Colonic mucosa (tissue), 4 donors: Measurements from ENCODE around the gene TCERG1L. TPM values are rescaled to one million over a fixed set of nuclear protein-coding genes. Genes with fewer than 3 reads are reported as not detected.

Experiments used
- DNase-seq: peaks from one replicate; pipeline ENCODE4 v3.0.0-alpha.2; 2020
- H3K27ac ChIP-seq: fragments of 200-600 bp; one replicate; pipeline ENCODE4 v1.8.0; 2021
- H3K27me3 ChIP-seq: fragments of 200-600 bp; one replicate; pipeline ENCODE4 v1.8.0; 2021
- H3K36me3 ChIP-seq: fragments of 200-600 bp; one replicate; pipeline ENCODE4 v1.8.0; 2021
- H3K4me1 ChIP-seq: fragments of 200-600 bp; one replicate; pipeline ENCODE4 v1.8.0; 2021; ENCODE audit warnings: mild to moderate bottlenecking
- H3K4me3 ChIP-seq: fragments of 200-600 bp; one replicate; pipeline ENCODE4 v1.8.0; 2021
- H3K9ac ChIP-seq, 2 donors: one replicate each; pipeline ENCODE4 v1.7.0; 2013; ENCODE audit warnings: control low read depth in 2 of 2, low read depth in 2 of 2, low read length in 2 of 2
- H3K9me3 ChIP-seq: fragments of 200-600 bp; one replicate; pipeline ENCODE4 v1.8.0; 2021
- CTCF ChIP-seq: fragments of 200-600 bp; IDR thresholded peaks from one replicate; pipeline ENCODE4 v1.8.0; 2022; ENCODE audit warnings: antibody characterized with exemption, mild to moderate bottlenecking
- intact Hi-C: fragments of 100-400 bp; cut with DNase I; formaldehyde crosslinking; loops from one replicate; pipeline ENCODE4 v1.14.1; 2022
- total RNA-seq, 2 donors: library from RNA; stranded (reverse); fragmentation: NEBNext Ultra II Directional in 1 of 2; extraction: Animal tissue kit (Norgen Biotek cat#: 25700) in 1 of 2; gene quantifications; one replicate each; pipeline ENCODE4 v1.2.1, GENCODE V29; 2021
- donor health status: healthy.
- donor health status: DM: no; HTN: no; CAD: no.
- donor health status: DM: no; HTN: no; CAD: no.

The TCERG1L gene
- total RNA-seq, 2 donors from 2014 or later: not detected

GRCh38 chr10:131213741-131214505 is 97.6 kb downstream of the TCERG1L start:
- no peak for TF ChIP-seq CTCF
- intact Hi-C loops: no loop called here
- DNase-seq: no peak

GRCh38 chr10:131212763-131213325 is 98.7 kb downstream of the TCERG1L start:
- H3K9me3 ChIP-seq: no peaks in the 10 kb centered on the region
- H3K4me3 ChIP-seq: no peak overlapping the region
- H3K36me3 ChIP-seq: no peaks in the 10 kb centered on the region
- no peak overlapping the region for H3K27ac ChIP-seq
- H3K27me3 ChIP-seq: no peaks in the 10 kb centered on the region
- no peak for TF ChIP-seq CTCF
- DNase-seq: no peak
- H3K9ac ChIP-seq: no peak overlapping the region
- intact Hi-C loops: no loop called here
- H3K4me1 ChIP-seq: no peaks in the 10 kb centered on the region

More at GRCh38 chr10:131213741-131214505, 97.6 kb downstream of the TCERG1L start:
- Histone ChIP-seq H3K27me3 (no peaks in the 10 kb centered on the region), H3K9ac (no peak overlapping the region), H3K36me3 (no peaks in the 10 kb centered on the region), H3K4me1 (no peaks in the 10 kb centered on the region), H3K9me3 (no peaks in the 10 kb centered on the region), H3K27ac (no peak overlapping the region), H3K4me3 (no peak overlapping the region)

GRCh38 chr10:131211965-131212619 is 99.4 kb downstream of the TCERG1L start:
- no peak overlapping the region for H3K9ac ChIP-seq
- no peak overlapping the region for H3K27ac ChIP-seq
- no peak for DNase-seq
- no peaks in the 10 kb centered on the region for H3K36me3 ChIP-seq
- no peaks in the 10 kb centered on the region for H3K4me1 ChIP-seq
- no peaks in the 10 kb centered on the region for H3K27me3 ChIP-seq
- H3K4me3 ChIP-seq: no peak overlapping the region
- intact Hi-C loops: no loop called here
- H3K9me3 ChIP-seq: no peaks in the 10 kb centered on the region
- no peak for TF ChIP-seq CTCF

- DNase-seq: no peak
- Histone ChIP-seq H3K9me3 (no peaks in the 10 kb centered on the region), H3K27me3 (no peaks in the 10 kb centered on the region), H3K4me1 (no peaks in the 10 kb centered on the region), H3K27ac (no peak overlapping the region), H3K9ac (no peak overlapping the region), H3K36me3 (no peaks in the 10 kb centered on the region), H3K4me3 (no peak overlapping the region)
- intact Hi-C loops: no loop called here
- TF ChIP-seq CTCF: no peak
Observed at GRCh38 chr10:131211559-131211958, 100.0 kb downstream of the TCERG1L start.

GRCh38 chr10:131211146-131211545 is 100.4 kb downstream of the TCERG1L start:
- H3K36me3 ChIP-seq: no peaks in the 10 kb centered on the region
- no peak for TF ChIP-seq CTCF
- no peaks in the 10 kb centered on the region for H3K4me1 ChIP-seq
- DNase-seq: no peak
- no peak overlapping the region for H3K9ac ChIP-seq
- H3K9me3 ChIP-seq: no peaks in the 10 kb centered on the region
- no peaks in the 10 kb centered on the region for H3K27me3 ChIP-seq
- H3K4me3 ChIP-seq: no peak overlapping the region
- intact Hi-C loops: no loop called here
- no peak overlapping the region for H3K27ac ChIP-seq
